Naive thymus-derived CD4-positive, alpha-beta T cell (primary cell): ENCODE data around the gene PLOD1. TPM values are rescaled to one million over a fixed set of nuclear protein-coding genes. Genes with fewer than 3 reads are reported as not detected.

ENCODE experiments used
- ATAC-seq: fragments of 150-1000 bp; cut with Tn5 transposase; 2 replicates; pipeline ENCODE4 v1.10.0; 2021; ENCODE audit warnings: mild to moderate bottlenecking, moderate library complexity
- CTCF ChIA-PET: fragments of 350-600 bp; sonication (Branson Sonifier 250); formaldehyde crosslinking; loops from one replicate; lab custom pipeline; 2021; ENCODE audit warnings: antibody characterized with exemption; lab: Charles Lee
- POLR2A ChIA-PET: fragments of 350-600 bp; sonication (Branson Sonifier 250); formaldehyde crosslinking; loops from one replicate; lab custom pipeline; 2021; ENCODE audit warnings: antibody characterized with exemption, inconsistent platforms; lab: Charles Lee
- DNase-seq, 9 donors: peaks; one replicate each; pipeline versions ENCODE4 v3.0.0 to v3.0.0-alpha.2; 2020 to 2022; ENCODE audit warnings: mixed read lengths in 1 of 9
- H3K27ac ChIP-seq: one replicate; pipeline ENCODE4 v1.7.0; 2013; ENCODE audit warnings: mild to moderate bottlenecking, low read depth, low read length, moderate library complexity
- H3K27me3 ChIP-seq, 2 donors: one replicate each; pipeline ENCODE4 v1.7.0; 2013; ENCODE audit warnings: low read length in 2 of 2, mild to moderate bottlenecking in 2 of 2, moderate library complexity in 2 of 2; ENCODE audit not compliant: control insufficient read depth in 2 of 2, insufficient read depth in 2 of 2
- H3K36me3 ChIP-seq, 3 experiments: 1 replicate in 2 of 3; 2 replicates in 1 of 3; pipeline ENCODE4 v1.7.0; 2013; ENCODE audit warnings: low read length in 3 of 3, mild to moderate bottlenecking in 3 of 3, moderate library complexity in 1 of 3; ENCODE audit not compliant: insufficient read depth in 3 of 3, control insufficient read depth in 2 of 3
- H3K4me1 ChIP-seq, 2 donors: one replicate each; pipeline ENCODE4 v1.7.0; 2013; ENCODE audit warnings: low read length in 2 of 2, mild to moderate bottlenecking in 2 of 2, moderate library complexity in 1 of 2; ENCODE audit not compliant: control insufficient read depth in 2 of 2, insufficient read depth in 2 of 2
- H3K4me3 ChIP-seq: 2 replicates; pipeline ENCODE4 v1.7.0; 2013; ENCODE audit warnings: mild to moderate bottlenecking, low read length
- H3K9me3 ChIP-seq, 3 experiments: 1 replicate in 2 of 3; 2 replicates in 1 of 3; pipeline ENCODE4 v1.7.0; 2013; ENCODE audit warnings: low read length in 3 of 3; ENCODE audit not compliant: control insufficient read depth in 2 of 3
- H3K27ac Mint-ChIP-seq, 9 donors: one replicate each; pipeline ENCODE4 v1.8.0; 2020 to 2022; ENCODE audit warnings: mixed read lengths in 9 of 9, mild to moderate bottlenecking in 8 of 9, moderate library complexity in 5 of 9, inconsistent platforms in 2 of 9
- H3K27me3 Mint-ChIP-seq, 5 donors: one replicate each; pipeline ENCODE4 v1.8.0; 2021 to 2022; ENCODE audit warnings: mixed read lengths in 5 of 5, mild to moderate bottlenecking in 1 of 5
- H3K36me3 Mint-ChIP-seq, 5 donors: one replicate each; pipeline ENCODE4 v1.8.0; 2020 to 2022; ENCODE audit warnings: mixed read lengths in 5 of 5, mild to moderate bottlenecking in 3 of 5, inconsistent platforms in 1 of 5
- H3K4me1 Mint-ChIP-seq, 7 donors: one replicate each; pipeline ENCODE4 v1.8.0; 2020 to 2022; ENCODE audit warnings: mixed read lengths in 7 of 7, mild to moderate bottlenecking in 3 of 7, inconsistent platforms in 1 of 7
- H3K4me3 Mint-ChIP-seq, 10 donors: one replicate each; pipeline ENCODE4 v1.8.0; 2020 to 2022; ENCODE audit warnings: mild to moderate bottlenecking in 10 of 10, mixed read lengths in 10 of 10, moderate library complexity in 6 of 10, inconsistent platforms in 2 of 10
- H3K9me3 Mint-ChIP-seq, 11 donors: one replicate each; pipeline ENCODE4 v1.8.0; 2020 to 2022; ENCODE audit warnings: mixed read lengths in 11 of 11, mild to moderate bottlenecking in 4 of 11, inconsistent platforms in 1 of 11, moderate library complexity in 1 of 11
- intact Hi-C, 2 donors: fragments of 100-400 bp; cut with micrococcal nuclease; formaldehyde crosslinking; loops; one replicate each; pipeline ENCODE4 v1.15.1; 2023
- polyA plus RNA-seq, 2 donors: library from polyadenylated mRNA; unstranded; fragments of 300-500 nt; fragmentation: Illumina TruSeq; gene quantifications; one replicate each; pipeline ENCODE4 v1.2.3, GENCODE V29; 2021
- total RNA-seq, 6 experiments: library from RNA in 5 of 6; stranded (reverse) in 5 of 6; gene quantifications; 1 replicate in 5 of 6; 2 replicates in 1 of 6; pipeline ENCODE4 v1.2.3 and lab custom pipeline; 2021 to 2026

The PLOD1 gene
- total and polyA plus RNA-seq, 7 experiments from 2014 or later, result 1.8 to 24.2 (median 4.2) TPM

GRCh38 chr1:11951901-11952300 is 17.4 kb downstream of the PLOD1 start:
- Mint-ChIP-seq H3K4me3 (no peak overlapping the region), H3K4me1 (peaks cover 0 to 1% (median 0%) of the 10 kb centered on the region in 7 donors), H3K27ac (no peak overlapping the region), H3K9me3 (no peaks in the 10 kb centered on the region), H3K27me3 (no peaks in the 10 kb centered on the region), H3K36me3 (peaks cover 0 to 18% (median 0%) of the 10 kb centered on the region in 5 donors)
- Histone ChIP-seq H3K4me3 (no peak overlapping the region), H3K27ac (no peak overlapping the region), H3K4me1 (no peaks in the 10 kb centered on the region), H3K27me3 (no peaks in the 10 kb centered on the region), H3K36me3 (no peaks in the 10 kb centered on the region), H3K9me3 (no peaks in the 10 kb centered on the region)
- ChIA-PET CTCF (no interaction called here), POLR2A (no interaction called here)
- intact Hi-C loops, result no loop called here
- ATAC-seq (no peak), DNase-seq (no peak)

- Mint-ChIP-seq H3K4me3 (no peak overlapping the region), H3K36me3 (peaks cover 0 to 16% (median 0%) of the 10 kb centered on the region in 5 donors), H3K27me3 (no peaks in the 10 kb centered on the region), H3K4me1 (peaks cover 0 to 1% (median 0%) of the 10 kb centered on the region in 7 donors), H3K27ac (no peak overlapping the region), H3K9me3 (no peaks in the 10 kb centered on the region)
- Histone ChIP-seq H3K4me3 (no peak overlapping the region), H3K9me3 (no peaks in the 10 kb centered on the region), H3K36me3 (no peaks in the 10 kb centered on the region), H3K27me3 (no peaks in the 10 kb centered on the region), H3K4me1 (no peaks in the 10 kb centered on the region), H3K27ac (no peak overlapping the region)
- DNase-seq (no peak), ATAC-seq (peak; percentile 66)
- POLR2A ChIA-PET, result no interaction called here
- CTCF ChIA-PET, result no interaction called here
- intact Hi-C loops, result no loop called here
Observed at GRCh38 chr1:11952455-11953109, 18.1 kb downstream of the PLOD1 start.

- Histone ChIP-seq H3K27me3 (no peaks in the 10 kb centered on the region), H3K36me3 (no peaks in the 10 kb centered on the region), H3K4me3 (no peak overlapping the region), H3K9me3 (no peaks in the 10 kb centered on the region), H3K27ac (no peak overlapping the region), H3K4me1 (no peaks in the 10 kb centered on the region)
- Mint-ChIP-seq H3K27me3 (no peaks in the 10 kb centered on the region), H3K4me1 (peaks cover 0 to 4% (median 0%) of the 10 kb centered on the region in 7 donors), H3K9me3 (no peaks in the 10 kb centered on the region), H3K27ac (no peak overlapping the region), H3K4me3 (no peak overlapping the region), H3K36me3 (peaks cover 0 to 5% (median 0%) of the 10 kb centered on the region in 5 donors)
- ATAC-seq (peak; percentile 60), DNase-seq (no peak)
- POLR2A ChIA-PET, result no interaction called here
- intact Hi-C loops, result no loop called here
- CTCF ChIA-PET, result no interaction called here
Observed at GRCh38 chr1:11955221-11955620, 20.7 kb downstream of the PLOD1 start.

GRCh38 chr1:11957398-11957797 is 22.9 kb downstream of the PLOD1 start:
- H3K4me1 Mint-ChIP-seq, result peaks cover 0 to 3% (median 0%) of the 10 kb centered on the region in 7 donors
- CTCF ChIA-PET, result no interaction called here

GRCh38 chr1:11957897-11958296 is 23.4 kb downstream of the PLOD1 start:
- no peaks in the 10 kb centered on the region for H3K27me3 Mint-ChIP-seq
- no peaks in the 10 kb centered on the region for H3K36me3 ChIP-seq
- intact Hi-C loops, result no loop called here
- H3K4me1 Mint-ChIP-seq, result peaks cover 0 to 3% (median 0%) of the 10 kb centered on the region in 7 donors
- H3K4me3 ChIP-seq, result no peak overlapping the region
- H3K36me3 Mint-ChIP-seq, result no peaks in the 10 kb centered on the region
- no peak overlapping the region for H3K4me3 Mint-ChIP-seq
- no peaks in the 10 kb centered on the region for H3K9me3 Mint-ChIP-seq
- ChIA-PET POLR2A (no interaction called here), CTCF (no interaction called here)
- H3K27ac ChIP-seq, result no peak overlapping the region
- no peaks in the 10 kb centered on the region for H3K27me3 ChIP-seq
- no peak overlapping the region for H3K27ac Mint-ChIP-seq
- H3K4me1 ChIP-seq, result no peaks in the 10 kb centered on the region
- no peak for ATAC-seq
- DNase-seq, result no peak
- H3K9me3 ChIP-seq, result no peaks in the 10 kb centered on the region

More at GRCh38 chr1:11957398-11957797, 22.9 kb downstream of the PLOD1 start:
- no peaks in the 10 kb centered on the region for H3K9me3 Mint-ChIP-seq
- POLR2A ChIA-PET, result no interaction called here
- Histone ChIP-seq H3K27ac (no peak overlapping the region), H3K9me3 (no peaks in the 10 kb centered on the region), H3K4me1 (no peaks in the 10 kb centered on the region), H3K4me3 (no peak overlapping the region), H3K36me3 (no peaks in the 10 kb centered on the region), H3K27me3 (no peaks in the 10 kb centered on the region)
- H3K36me3 Mint-ChIP-seq, result no peaks in the 10 kb centered on the region
- no peak for DNase-seq
- H3K27me3 Mint-ChIP-seq, result no peaks in the 10 kb centered on the region
- intact Hi-C loops, result no loop called here
- H3K27ac Mint-ChIP-seq, result no peak overlapping the region
- no peak for ATAC-seq
- no peak overlapping the region for H3K4me3 Mint-ChIP-seq

- DNase-seq (no peak), ATAC-seq (no peak)
- H3K27me3 Mint-ChIP-seq, result no peaks in the 10 kb centered on the region
- H3K36me3 ChIP-seq, result no peaks in the 10 kb centered on the region
- CTCF ChIA-PET, result no interaction called here
- no peaks in the 10 kb centered on the region for H3K9me3 Mint-ChIP-seq
- no peaks in the 10 kb centered on the region for H3K27me3 ChIP-seq
- intact Hi-C loops, result no loop called here
- no peak overlapping the region for H3K27ac Mint-ChIP-seq
- H3K4me3 Mint-ChIP-seq, result no peak overlapping the region
- H3K9me3 ChIP-seq, result no peaks in the 10 kb centered on the region
- H3K36me3 Mint-ChIP-seq, result peaks cover 0 to 3% (median 0%) of the 10 kb centered on the region in 5 donors
- no peaks in the 10 kb centered on the region for H3K4me1 ChIP-seq
- POLR2A ChIA-PET, result no interaction called here
- no peak overlapping the region for H3K4me3 ChIP-seq
- no peak overlapping the region for H3K27ac ChIP-seq
- H3K4me1 Mint-ChIP-seq, result peaks cover 0 to 5% (median 0%) of the 10 kb centered on the region in 7 donors
Observed at GRCh38 chr1:11960276-11960675, 25.8 kb downstream of the PLOD1 start.

- Histone ChIP-seq H3K27ac (no peak overlapping the region), H3K4me3 (no peak overlapping the region), H3K4me1 (no peaks in the 10 kb centered on the region), H3K9me3 (no peaks in the 10 kb centered on the region), H3K27me3 (no peaks in the 10 kb centered on the region), H3K36me3 (no peaks in the 10 kb centered on the region)
- Mint-ChIP-seq H3K27ac (no peak overlapping the region), H3K4me1 (peaks cover 0 to 5% (median 0%) of the 10 kb centered on the region in 7 donors), H3K36me3 (peaks cover 0 to 3% (median 0%) of the 10 kb centered on the region in 5 donors), H3K27me3 (no peaks in the 10 kb centered on the region), H3K9me3 (no peaks in the 10 kb centered on the region), H3K4me3 (no peak overlapping the region)
- DNase-seq (no peak), ATAC-seq (peak; percentile 74)
- ChIA-PET POLR2A (no interaction called here), CTCF (no interaction called here)
- intact Hi-C loops, result no loop called here
Observed at GRCh38 chr1:11960715-11961114, 26.2 kb downstream of the PLOD1 start.
